Psoas muscle (tissue), 8 donors: ENCODE results near the gene MCFD2. TPM values are rescaled to one million over a fixed set of nuclear protein-coding genes. Genes with fewer than 3 reads are reported as not detected.

ENCODE experiments used
- ATAC-seq, 4 donors: fragments of 200-7000 bp; cut with Tn5 transposase; one replicate each; pipeline ENCODE4 v1.9.1; 2020; ENCODE audit warnings: moderate library complexity in 3 of 4, mild to moderate bottlenecking in 2 of 4
- DNase-seq, 2 donors: peaks; one replicate each; pipeline ENCODE4 v3.0.0-alpha.2; 2020
- H3K27ac ChIP-seq: fragments of 200-600 bp; one replicate; pipeline ENCODE4 v1.8.0; 2022
- H3K27me3 ChIP-seq, 3 donors: fragments of 200-600 bp in 1 of 3; one replicate each; pipeline versions ENCODE4 v1.6.1 to v1.8.0; 2013 to 2022; ENCODE audit warnings: low read length in 2 of 3, mild to moderate bottlenecking in 2 of 3, moderate library complexity in 1 of 3; ENCODE audit not compliant: insufficient read depth in 3 of 3
- H3K36me3 ChIP-seq, 2 donors: fragments of 200-600 bp in 1 of 2; one replicate each; pipeline versions ENCODE4 v1.6.1 to v1.8.0; 2013 to 2022; ENCODE audit warnings: low read depth in 1 of 2, mild to moderate bottlenecking in 1 of 2, moderate library complexity in 1 of 2; ENCODE audit not compliant: insufficient read depth in 1 of 2
- H3K4me1 ChIP-seq: fragments of 200-600 bp; one replicate; pipeline ENCODE4 v1.8.0; 2022
- H3K4me3 ChIP-seq: fragments of 200-600 bp; one replicate; pipeline ENCODE4 v1.8.0; 2022; ENCODE audit warnings: mild to moderate bottlenecking
- H3K9me3 ChIP-seq: fragments of 200-600 bp; one replicate; pipeline ENCODE4 v1.8.0; 2022
- WGBS, 3 donors: extraction: QIAGEN DNeasy Blood & Tissue Kit; methylation state at CpG; one replicate each; pipeline versions ENCODE4 v1.1.6 to v1.1.7; 2013; 5-methylcytosine and 5-hydroxymethylcytosine counted together
- intact Hi-C, 2 donors: fragments of 100-400 bp; cut with DNase I; formaldehyde crosslinking; loops; one replicate each; pipeline versions ENCODE4 v1.11.0 to v1.14.2; 2022
- polyA plus RNA-seq, 3 donors: library from polyadenylated mRNA; stranded (reverse); fragments of 200-250 nt; gene quantifications; one replicate each; pipeline ENCODE4 v1.2.3, GENCODE V29; 2013
- total RNA-seq, 4 donors: library from RNA; stranded (reverse); fragmentation: NEBNext Ultra II Directional in 2 of 4; extraction: Animal tissue kit (Norgen Biotek cat#: 25700) in 2 of 4; gene quantifications; one replicate each; pipeline versions ENCODE4 v1.2.1 to v1.2.4, GENCODE V29; 2021 to 2023
- TF ChIP-seq, protein P1 (sequence below): fragments of 200-600 bp; IDR thresholded peaks from one replicate; pipeline ENCODE4 v1.8.0; 2022; ENCODE audit warnings: antibody characterized with exemption
- donor health status: healthy with polysubstance abuse.
- donor health status: DM: no; HTN: no; CAD: no; lungs with moderate emphysema.
- donor health status: Bipolar disorder and iron deficiency.
- donor health status: healthy.
- donor health status: DM: yes; HTN: yes; CAD: no.
- donor health status: DM: no; HTN: no; CAD: no.
- donor health status: DM: no; HTN: no; CAD: no.
- donor health status: DM: yes; HTN: yes; CAD: no.

MCFD2 gene
- total and polyA plus RNA-seq, 7 donors, result 52.2 to 121 (median 86.5) TPM

GRCh38 chr2:46863882-46864281, 51.7 kb downstream of the MCFD2 start:
- no peak for ATAC-seq
- H3K36me3 ChIP-seq, result no peaks in the 10 kb centered on the region
- H3K4me1 ChIP-seq, result no peaks in the 10 kb centered on the region
- intact Hi-C loops, result no loop called here
- no peak overlapping the region for H3K4me3 ChIP-seq
- no peak overlapping the region for H3K27ac ChIP-seq
- H3K9me3 ChIP-seq, result no peaks in the 10 kb centered on the region
- TF ChIP-seq, protein P1, sequence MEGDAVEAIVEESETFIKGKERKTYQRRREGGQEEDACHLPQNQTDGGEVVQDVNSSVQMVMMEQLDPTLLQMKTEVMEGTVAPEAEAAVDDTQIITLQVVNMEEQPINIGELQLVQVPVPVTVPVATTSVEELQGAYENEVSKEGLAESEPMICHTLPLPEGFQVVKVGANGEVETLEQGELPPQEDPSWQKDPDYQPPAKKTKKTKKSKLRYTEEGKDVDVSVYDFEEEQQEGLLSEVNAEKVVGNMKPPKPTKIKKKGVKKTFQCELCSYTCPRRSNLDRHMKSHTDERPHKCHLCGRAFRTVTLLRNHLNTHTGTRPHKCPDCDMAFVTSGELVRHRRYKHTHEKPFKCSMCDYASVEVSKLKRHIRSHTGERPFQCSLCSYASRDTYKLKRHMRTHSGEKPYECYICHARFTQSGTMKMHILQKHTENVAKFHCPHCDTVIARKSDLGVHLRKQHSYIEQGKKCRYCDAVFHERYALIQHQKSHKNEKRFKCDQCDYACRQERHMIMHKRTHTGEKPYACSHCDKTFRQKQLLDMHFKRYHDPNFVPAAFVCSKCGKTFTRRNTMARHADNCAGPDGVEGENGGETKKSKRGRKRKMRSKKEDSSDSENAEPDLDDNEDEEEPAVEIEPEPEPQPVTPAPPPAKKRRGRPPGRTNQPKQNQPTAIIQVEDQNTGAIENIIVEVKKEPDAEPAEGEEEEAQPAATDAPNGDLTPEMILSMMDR, result no peak
- no peaks in the 10 kb centered on the region for H3K27me3 ChIP-seq
- no peak for DNase-seq
- WGBS, 3 donors, result 71 to 88% (median 71%) methylated on average over 1 of the region's 1 CpG

DNA sequence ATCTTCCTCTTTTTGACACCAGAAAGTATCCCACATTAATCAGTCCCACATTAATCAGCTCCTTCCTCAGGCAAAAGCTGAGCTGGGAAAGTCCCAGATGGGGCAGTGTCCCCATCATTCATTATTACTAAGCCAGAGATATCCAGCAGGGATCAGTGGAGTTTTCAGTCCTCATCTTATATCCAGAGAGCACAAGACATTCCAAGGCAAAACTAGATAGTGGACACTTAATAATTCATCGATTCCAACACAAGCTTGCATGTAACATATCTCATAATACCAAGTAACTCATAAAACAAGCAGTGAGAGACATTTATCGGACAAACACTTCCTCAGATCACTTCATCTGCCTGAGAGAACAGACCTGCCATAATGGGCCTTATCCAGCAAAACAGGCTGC, 53.1 kb downstream of the MCFD2 start:
- DNase-seq (no peak), ATAC-seq (no peak)
- H3K27ac ChIP-seq, result no peak overlapping the region
- no peak overlapping the region for H3K4me3 ChIP-seq
- H3K27me3 ChIP-seq, result no peaks in the 10 kb centered on the region
- TF ChIP-seq, protein P1, result no peak
- H3K4me1 ChIP-seq, result no peaks in the 10 kb centered on the region
- intact Hi-C loops, result no loop called here
- H3K9me3 ChIP-seq, result no peaks in the 10 kb centered on the region
- 92% methylated on average over 2 of the region's 2 CpGs for WGBS, 3 donors
- no peaks in the 10 kb centered on the region for H3K36me3 ChIP-seq

- no peaks in the 10 kb centered on the region for H3K4me1 ChIP-seq
- TF ChIP-seq, protein P1, result no peak
- no peak overlapping the region for H3K4me3 ChIP-seq
- no peak overlapping the region for H3K27ac ChIP-seq
- WGBS, 3 donors, result 63 to 76% (median 73%) methylated on average over 6 of the region's 6 CpGs
- ATAC-seq, result no peak
- H3K9me3 ChIP-seq, result no peaks in the 10 kb centered on the region
- intact Hi-C loops, result no loop called here
- DNase-seq, result no peak
- no peaks in the 10 kb centered on the region for H3K36me3 ChIP-seq
- H3K27me3 ChIP-seq, result no peaks in the 10 kb centered on the region
Observed at GRCh38 chr2:46861916-46862315, 53.7 kb downstream of the MCFD2 start.

DNA sequence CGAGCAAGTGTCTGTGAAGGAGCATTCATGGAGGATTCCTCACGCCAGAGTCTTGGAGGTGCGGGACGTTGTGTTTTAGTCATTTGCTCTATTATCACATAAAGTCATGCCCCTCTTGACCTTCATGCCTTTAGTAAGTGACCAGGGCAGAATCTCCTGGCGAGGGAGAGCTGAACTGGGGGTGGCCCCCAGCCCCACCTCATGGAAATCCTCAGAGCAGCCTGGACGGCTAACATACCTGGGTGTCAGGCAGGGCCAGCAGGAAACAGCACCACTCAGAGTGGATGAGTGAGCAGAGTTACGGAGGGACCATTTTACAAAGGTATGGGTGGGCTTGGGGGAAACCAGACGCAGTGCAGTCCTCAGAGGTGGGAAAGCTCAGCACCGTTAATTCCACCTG, 56.1 kb downstream of the MCFD2 start:
- TF ChIP-seq, protein P1, result no peak
- intact Hi-C loops, result no loop called here
- no peak overlapping the region for H3K4me3 ChIP-seq
- ATAC-seq, result no peak
- H3K27me3 ChIP-seq, result no peaks in the 10 kb centered on the region
- DNase-seq, result no peak
- no peaks in the 10 kb centered on the region for H3K4me1 ChIP-seq
- 97 to 98% (median 98%) methylated on average over 9 of the region's 9 CpGs for WGBS, 3 donors
- no peaks in the 10 kb centered on the region for H3K36me3 ChIP-seq
- H3K9me3 ChIP-seq, result no peaks in the 10 kb centered on the region
- no peak overlapping the region for H3K27ac ChIP-seq

DNA sequence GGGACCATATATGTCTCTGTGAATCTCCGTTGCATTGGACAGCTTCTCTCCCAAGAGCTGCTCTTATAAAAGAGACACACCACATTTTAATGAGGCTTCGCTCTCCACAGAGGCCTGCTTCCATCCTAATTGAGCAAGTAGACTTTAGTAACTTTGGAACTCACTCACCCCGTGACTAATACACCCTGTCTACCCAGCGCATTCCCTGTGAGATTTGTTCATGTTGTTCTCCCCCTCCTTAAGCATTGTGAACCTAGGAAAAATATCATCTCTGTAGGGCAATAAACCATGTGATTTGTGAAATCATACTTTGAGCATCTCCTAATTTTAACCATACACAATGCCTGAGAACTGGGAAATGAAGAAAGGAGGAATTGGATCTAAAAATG, 56.9 kb downstream of the MCFD2 start:
- 84 to 91% (median 85%) methylated on average over 4 of the region's 4 CpGs for WGBS, 3 donors
- TF ChIP-seq, protein P1, result no peak
- H3K4me3 ChIP-seq, result no peak overlapping the region
- no peak overlapping the region for H3K27ac ChIP-seq
- H3K4me1 ChIP-seq, result no peaks in the 10 kb centered on the region
- intact Hi-C loops, result no loop called here
- H3K9me3 ChIP-seq, result no peaks in the 10 kb centered on the region
- no peaks in the 10 kb centered on the region for H3K36me3 ChIP-seq
- H3K27me3 ChIP-seq, result no peaks in the 10 kb centered on the region
- ATAC-seq (peak in 1 of 4 donors; percentile 45), DNase-seq (no peak)
